H1 (cell line): ENCODE results near the gene CD300H. TPM values are rescaled to one million over a fixed set of nuclear protein-coding genes. Genes with fewer than 3 reads are reported as not detected.

Source experiments
- CTCF ChIA-PET: fragments of 300-600 bp; sonication (Branson Sonifier 250); formaldehyde crosslinking; loops from one replicate; lab custom pipeline; 2021; ENCODE audit not compliant: partially characterized antibody; lab: Charles Lee
- POLR2A ChIA-PET: fragments of 300-600 bp; sonication (Branson Sonifier 250); formaldehyde crosslinking; loops from one replicate; lab custom pipeline; 2021; ENCODE audit warnings: inconsistent platforms; ENCODE audit not compliant: partially characterized antibody; lab: Charles Lee
- DNase-seq, 2 experiments: peaks; one replicate each; pipeline versions ENCODE4 v3.0.0 to v3.0.0-alpha.2; 2010 to 2022; ENCODE audit warnings: low spot score in 2 of 2, low read depth in 1 of 2, mixed read lengths in 1 of 2
- FAIRE-seq: peaks from 2 replicates; lab custom pipeline; 2011; peaks lifted over from hg19 to GRCh38; lab: Jason Lieb, UNC
- H2AFZ ChIP-seq: 2 replicates; pipeline ENCODE4 v1.8.1; 2012; ENCODE audit warnings: low read length, inconsistent platforms
- H2AK5ac ChIP-seq: 2 replicates; pipeline ENCODE4 v1.6.1; 2013; ENCODE audit warnings: low read depth, low read length
- H2BK120ac ChIP-seq: replicated peaks from 2 replicates; pipeline ENCODE3; 2013; ENCODE audit warnings: low read depth, low read length, inconsistent platforms
- H2BK12ac ChIP-seq: 2 replicates; pipeline ENCODE4 v1.6.1; 2013; ENCODE audit warnings: low read depth, low read length
- H2BK15ac ChIP-seq: 2 replicates; pipeline ENCODE4 v1.6.1; 2013; ENCODE audit warnings: low read length
- H2BK20ac ChIP-seq: 2 replicates; pipeline ENCODE4 v1.6.1; 2013; ENCODE audit warnings: low read length
- H2BK5ac ChIP-seq: 2 replicates; pipeline ENCODE4 v1.6.1; 2013; ENCODE audit warnings: low read depth, low read length
- H3K14ac ChIP-seq: 2 replicates; pipeline ENCODE4 v1.6.1; 2013; ENCODE audit warnings: inconsistent platforms; ENCODE audit not compliant: insufficient read length
- H3K18ac ChIP-seq: 2 replicates; pipeline ENCODE4 v1.6.1; 2013; ENCODE audit warnings: low read length; ENCODE audit errors: extremely low read depth
- H3K23ac ChIP-seq: 2 replicates; pipeline ENCODE4 v1.6.1; 2013; ENCODE audit warnings: inconsistent platforms; ENCODE audit not compliant: insufficient read length
- H3K23me2 ChIP-seq: 2 replicates; pipeline ENCODE4 v1.6.1; 2013; ENCODE audit warnings: low read depth, low read length
- H3K27ac ChIP-seq: 2 replicates; pipeline ENCODE4 v1.6.1; 2011; ENCODE audit warnings: low read depth, low read length, inconsistent platforms
- H3K27me3 ChIP-seq, 4 experiments: replicated peaks in 1 of 4; 1 replicate in 1 of 4; 2 replicates in 3 of 4; pipeline versions ENCODE4 v1.6.1 to v1.8.1; 2011 to 2013; ENCODE audit warnings: low read length in 3 of 4, mild to moderate bottlenecking in 3 of 4, inconsistent platforms in 2 of 4, mixed read lengths in 2 of 4, moderate library complexity in 1 of 4; ENCODE audit not compliant: control insufficient read depth in 3 of 4, insufficient read depth in 3 of 4; ENCODE audit errors: extremely low read depth in 1 of 4
- H3K36me3 ChIP-seq, 4 experiments: 2 replicates each; pipeline versions ENCODE4 v1.6.1 to v1.8.1; 2011 to 2013; ENCODE audit warnings: mild to moderate bottlenecking in 4 of 4, low read length in 3 of 4, moderate library complexity in 2 of 4, control low read depth in 1 of 4, inconsistent platforms in 1 of 4; ENCODE audit not compliant: insufficient read depth in 4 of 4, control insufficient read depth in 2 of 4
- H3K4ac ChIP-seq: replicated peaks from 2 replicates; pipeline ENCODE3; 2013; ENCODE audit warnings: low read length, low read depth, mixed read lengths, inconsistent platforms; ENCODE audit not compliant: insufficient read length
- H3K4me1 ChIP-seq, 4 experiments: replicated peaks in 1 of 4; 1 replicate in 1 of 4; 2 replicates in 3 of 4; pipeline versions ENCODE4 v1.6.1 to v1.8.1; 2011 to 2013; ENCODE audit warnings: low read length in 3 of 4, inconsistent platforms in 2 of 4, mixed read lengths in 1 of 4; ENCODE audit not compliant: insufficient read depth in 4 of 4, control insufficient read depth in 3 of 4
- H3K4me2 ChIP-seq, 2 experiments: 2 replicates each; pipeline versions ENCODE4 v1.6.1 to v1.8.1; 2011 to 2013; ENCODE audit warnings: low read depth in 2 of 2, low read length in 2 of 2, control low read depth in 1 of 2, inconsistent platforms in 1 of 2, mild to moderate bottlenecking in 1 of 2; ENCODE audit not compliant: insufficient read depth in 1 of 2
- H3K4me3 ChIP-seq, 4 experiments: fragments of 200-600, 300-600 bp in 1 of 4; sonication (generic), shearing (Covaris generic), sonication (Bioruptor Twin) in 1 of 4; 2 replicates each; pipeline versions ENCODE4 v1.5.1 to v1.8.1; 2011 to 2016; ENCODE audit warnings: low read length in 4 of 4, low read depth in 3 of 4, control low read depth in 2 of 4, inconsistent platforms in 2 of 4, mild to moderate bottlenecking in 2 of 4, mixed read lengths in 1 of 4, moderate library complexity in 1 of 4; ENCODE audit not compliant: insufficient read depth in 2 of 4; ENCODE audit errors: extremely low read depth in 1 of 4
- H3K56ac ChIP-seq: replicated peaks from 2 replicates; pipeline ENCODE3; 2013; ENCODE audit warnings: low read depth, mild to moderate bottlenecking, mixed read lengths, low read length, inconsistent platforms; ENCODE audit not compliant: insufficient read length
- H3K79me1 ChIP-seq: 2 replicates; pipeline ENCODE4 v1.6.1; 2013; ENCODE audit warnings: low read depth, low read length, control low read depth
- H3K79me2 ChIP-seq, 2 experiments: 2 replicates each; pipeline versions ENCODE4 v1.6.1 to v1.8.1; 2012 to 2013; ENCODE audit warnings: low read length in 2 of 2, mild to moderate bottlenecking in 2 of 2, inconsistent platforms in 1 of 2; ENCODE audit not compliant: insufficient read depth in 2 of 2, control insufficient read depth in 1 of 2
- H3K9ac ChIP-seq, 4 experiments: replicated peaks in 1 of 4; 1 replicate in 1 of 4; 2 replicates in 3 of 4; pipeline versions ENCODE4 v1.6.1 to v1.8.1; 2011 to 2013; ENCODE audit warnings: low read depth in 3 of 4, low read length in 3 of 4, control low read depth in 2 of 4, mild to moderate bottlenecking in 2 of 4, moderate library complexity in 2 of 4, inconsistent platforms in 1 of 4; ENCODE audit errors: extremely low read depth in 1 of 4
- H3K9me3 ChIP-seq, 2 experiments: 2 replicates each; pipeline versions ENCODE4 v1.6.1 to v1.8.1; 2012 to 2013; ENCODE audit warnings: mild to moderate bottlenecking in 2 of 2, moderate library complexity in 2 of 2, control low read depth in 1 of 2, inconsistent platforms in 1 of 2, low read depth in 1 of 2, low read length in 1 of 2, mixed read lengths in 1 of 2; ENCODE audit not compliant: insufficient read depth in 2 of 2
- H4K20me1 ChIP-seq, 2 experiments: replicated peaks in 1 of 2; 2 replicates each; pipeline versions ENCODE3 to v1.8.1; 2011 to 2013; ENCODE audit warnings: inconsistent platforms in 2 of 2, low read length in 2 of 2, mild to moderate bottlenecking in 1 of 2; ENCODE audit not compliant: insufficient read depth in 2 of 2, control insufficient read depth in 1 of 2
- H4K5ac ChIP-seq: 2 replicates; pipeline ENCODE4 v1.6.1; 2013; ENCODE audit warnings: low read length, low read depth, mixed read lengths, inconsistent platforms; ENCODE audit not compliant: insufficient read length
- H4K8ac ChIP-seq: 2 replicates; pipeline ENCODE4 v1.8.0; 2013; ENCODE audit warnings: mild to moderate bottlenecking, moderate library complexity, low read length, inconsistent platforms; ENCODE audit not compliant: insufficient read depth; ENCODE audit errors: extremely low read depth
- H4K91ac ChIP-seq: replicated peaks from 2 replicates; pipeline ENCODE3; 2013; ENCODE audit warnings: low read length, mixed read lengths, inconsistent platforms; ENCODE audit not compliant: insufficient read length
- CEBPB ChIP-seq: IDR thresholded peaks from 2 replicates; pipeline ENCODE4 v1.6.1; 2012; ENCODE audit warnings: low read depth, low read length
- HDAC2 ChIP-seq, 2 experiments: fragments of 300-600 bp in 1 of 2; sonication (generic) in 1 of 2; IDR thresholded peaks; 2 replicates each; pipeline ENCODE4 v1.6.1; 2011 to 2012; ENCODE audit warnings: low read depth in 2 of 2, low read length in 2 of 2, mild to moderate bottlenecking in 2 of 2, moderate library complexity in 2 of 2, borderline replicate concordance in 1 of 2, inconsistent platforms in 1 of 2
- HDAC6 ChIP-seq: IDR thresholded peaks from one replicate; pipeline ENCODE4 v1.7.1; 2012; ENCODE audit warnings: low read depth, mild to moderate bottlenecking, inconsistent platforms, low read length, moderate library complexity
- JUN ChIP-seq: IDR thresholded peaks from 2 replicates; pipeline ENCODE4 v1.6.1; 2011; ENCODE audit warnings: low read depth, mild to moderate bottlenecking, improper control_type of control experiment, low read length
- POLR2AphosphoS5 ChIP-seq: IDR thresholded peaks from 2 replicates; pipeline ENCODE4 v1.6.1; 2011; ENCODE audit warnings: low read depth, low read length
- TEAD4 ChIP-seq: IDR thresholded peaks from 2 replicates; pipeline ENCODE4 v1.6.1; 2012; ENCODE audit warnings: low read depth, low read length, inconsistent platforms, mixed read lengths
- USF2 ChIP-seq: IDR thresholded peaks from 2 replicates; pipeline ENCODE4 v1.6.1; 2011; ENCODE audit warnings: low read length, improper control_type of control experiment
- WGBS, 2 experiments: shearing (Covaris generic) in 1 of 2; methylation state at CpG; one replicate each; pipeline versions ENCODE4 v1.1.6 to v1.1.7; 2013 to 2015; ENCODE audit warnings: low lambda C conversion rate in 2 of 2, mixed read lengths in 2 of 2, inconsistent platforms in 1 of 2, low coverage in 1 of 2, missing lambda C conversion rate in 1 of 2; ENCODE audit not compliant: insufficient replicate concordance in 2 of 2, insufficient coverage in 1 of 2, insufficient read length in 1 of 2; ENCODE audit errors: extremely low coverage in 1 of 2, missing lambda C conversion rate in 1 of 2; 5-methylcytosine and 5-hydroxymethylcytosine counted together
- polyA plus RNA-seq, 7 experiments: library from polyadenylated mRNA; depleted of rRNA in 3 of 7; stranded (reverse) in 5 of 7; unstranded in 2 of 7; fragments of >200 nt in 5 of 7; fragments of 200-250 nt in 2 of 7; gene quantifications; 1 replicate in 5 of 7; 2 replicates in 1 of 7; 4 replicates in 1 of 7; pipeline versions ENCODE4 v1.2.1 to v1.2.3, GENCODE V29; 2011 to 2013; ENCODE audit warnings: missing spikeins in 2 of 7, mixed read lengths in 2 of 7
- total RNA-seq: library from RNA; stranded (reverse); fragmentation: NEBNext Ultra II Directional; extraction: Animal tissue kit (Norgen Biotek cat#: 25700); gene quantifications from 2 replicates; pipeline ENCODE4 v1.2.1, GENCODE V29; 2021

Gene CD300H
- total and polyA plus RNA-seq, 2 of the 8 experiments (the other 6 are each of a cell fraction or from before 2014, with no cell fraction given): not detected

GRCh38 chr17:74515941-74516340 lies 51.4 kb downstream of the CD300H start:
- Histone ChIP-seq H3K9ac (no peak overlapping the region), H3K27ac (no peak overlapping the region), H3K36me3 (no peaks in the 10 kb centered on the region), H3K9me3 (peaks cover 15 to 21% of the 10 kb centered on the region in 2 experiments), H3K4me1 (no peaks in the 10 kb centered on the region), H2BK5ac (no peak overlapping the region), H3K79me2 (no peaks in the 10 kb centered on the region), H3K4ac (no peak overlapping the region), H4K20me1 (peaks cover 0 to 2% of the 10 kb centered on the region in 2 experiments), H3K79me1 (no peaks in the 10 kb centered on the region), H3K18ac (no peak overlapping the region), H4K5ac (no peak overlapping the region), H2BK120ac (no peak overlapping the region), H3K14ac (no peak overlapping the region), H3K4me2 (no peak overlapping the region), H3K4me3 (no peak overlapping the region), H4K8ac (no peak overlapping the region), H3K23ac (no peak overlapping the region), H2BK20ac (no peak overlapping the region), H2AFZ (no peak overlapping the region), H2BK12ac (no peak overlapping the region), H3K56ac (no peak overlapping the region), H4K91ac (no peak overlapping the region), H2AK5ac (no peak overlapping the region), H3K23me2 (peaks cover 2% of the 10 kb centered on the region; the same call in 1 of the 2 replicates), H2BK15ac (no peak overlapping the region), H3K27me3 (peaks cover 0 to 2% (median 0%) of the 10 kb centered on the region in 4 experiments; a peak in 1 of 7 replicates)
- no peak for FAIRE-seq
- CTCF ChIA-PET: interaction anchor here (0.9 to 1.7 kb wide), 4 partner anchors 10 to 153 kb away, joined by 3 to 4 read pairs (median 4); no protein-coding TSS in a partner anchor
- TF ChIP-seq USF2 (no peak), HDAC2 (IDR thresholded peaks at IDR 0.05; ENCODE audit: borderline replicate concordance in 1 of 2, low read depth in 2 of 2, low read length in 2 of 2) (no peak), HDAC6 (no peak), POLR2AphosphoS5 (no peak), CEBPB (no peak), TEAD4 (no peak), JUN (no peak)
- DNase-seq: no peak
- POLR2A ChIA-PET: no interaction called here
- WGBS, 2 experiments: 79% methylated on average over 4 of the region's 4 CpGs; no CpG with 5 or more reads in 1 of the 2 experiments
